NCI-H187 treated with DMSO at 0.1 percent for 48 hours (cell line): ENCODE data around the gene TUT7.

Source experiments
- DNase-seq: peaks from one replicate; lab custom pipeline; 2025; lab: John Stamatoyannopoulos, UW

The TUT7 gene

GRCh38 chr9:86257391-86257790 lies 96.8 kb downstream of the TUT7 start:
- DNase-seq = no peak

GRCh38 chr9:86256653-86257052 lies 97.6 kb downstream of the TUT7 start:
- no peak for DNase-seq

- DNase-seq = no peak
Measured at GRCh38 chr9:86253577-86253976, 100.6 kb downstream of the TUT7 start.

GRCh38 chr9:86252870-86253269 lies 101.3 kb downstream of the TUT7 start:
- DNase-seq = no peak

- DNase-seq = no peak
Measured at GRCh38 chr9:86250123-86250522, 104.1 kb downstream of the TUT7 start.

DNA sequence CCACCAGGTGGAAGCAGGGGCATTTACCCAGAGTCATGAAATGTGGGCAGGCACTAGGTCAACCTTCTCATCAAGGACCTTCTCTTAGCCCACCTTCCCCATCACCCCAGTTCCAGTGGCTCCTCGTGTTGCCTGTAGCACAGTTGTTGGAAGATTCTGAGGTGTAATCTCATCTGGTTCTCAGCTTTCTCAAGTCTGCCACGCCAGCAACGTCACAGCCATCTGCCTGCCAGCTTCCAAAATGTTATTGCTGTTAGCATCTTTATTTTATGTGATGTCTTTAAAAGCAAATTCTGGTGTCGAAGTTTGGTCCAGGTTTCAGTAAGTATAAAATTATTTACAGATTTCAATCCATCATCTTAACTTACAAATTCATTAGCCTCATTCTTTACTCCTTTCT lies 105.5 kb downstream of the TUT7 start:
- no peak for DNase-seq

GRCh38 chr9:86246752-86247161 lies 107.5 kb downstream of the TUT7 start:
- no peak for DNase-seq

DNA sequence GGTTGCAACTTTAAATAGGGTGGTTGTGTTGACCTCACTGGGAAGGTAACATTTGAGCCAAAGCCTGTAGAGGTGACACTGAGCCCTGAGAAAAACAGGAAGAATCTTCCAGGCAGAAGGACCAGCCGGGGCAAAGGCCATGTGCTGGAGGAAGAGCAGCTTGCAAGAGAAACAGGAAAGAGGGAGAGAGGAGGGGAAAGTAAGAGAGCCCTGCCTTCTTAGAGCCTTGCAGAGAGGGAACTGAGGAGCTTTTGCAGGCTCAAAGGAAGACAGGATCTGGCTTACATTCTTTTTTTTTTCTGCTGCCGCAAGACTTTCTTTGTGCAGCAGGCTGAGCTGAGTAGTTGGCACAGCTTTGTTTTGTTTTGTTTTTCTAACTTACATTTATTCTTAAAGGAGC lies 112.1 kb downstream of the TUT7 start:
- DNase-seq = no peak

DNA sequence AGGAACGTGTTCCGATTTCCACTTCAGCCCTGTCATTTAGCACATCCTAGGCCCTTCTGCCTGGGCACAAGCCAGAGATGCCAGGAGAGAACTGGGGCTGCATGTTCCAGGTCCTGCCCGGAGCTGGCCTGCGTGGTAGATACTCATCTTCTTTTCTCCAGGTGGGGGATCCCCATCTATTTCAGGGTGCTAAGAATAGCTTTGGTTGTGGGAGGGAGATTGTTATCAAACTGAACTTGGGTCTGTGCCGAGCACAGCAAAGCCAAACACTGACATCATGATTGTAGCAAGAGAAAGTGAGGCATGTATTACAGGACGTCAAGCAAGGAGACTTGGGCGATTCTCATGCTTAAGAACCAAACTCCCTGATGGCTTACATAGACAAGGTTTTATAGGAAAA lies 113.0 kb downstream of the TUT7 start:
- no peak for DNase-seq

DNA sequence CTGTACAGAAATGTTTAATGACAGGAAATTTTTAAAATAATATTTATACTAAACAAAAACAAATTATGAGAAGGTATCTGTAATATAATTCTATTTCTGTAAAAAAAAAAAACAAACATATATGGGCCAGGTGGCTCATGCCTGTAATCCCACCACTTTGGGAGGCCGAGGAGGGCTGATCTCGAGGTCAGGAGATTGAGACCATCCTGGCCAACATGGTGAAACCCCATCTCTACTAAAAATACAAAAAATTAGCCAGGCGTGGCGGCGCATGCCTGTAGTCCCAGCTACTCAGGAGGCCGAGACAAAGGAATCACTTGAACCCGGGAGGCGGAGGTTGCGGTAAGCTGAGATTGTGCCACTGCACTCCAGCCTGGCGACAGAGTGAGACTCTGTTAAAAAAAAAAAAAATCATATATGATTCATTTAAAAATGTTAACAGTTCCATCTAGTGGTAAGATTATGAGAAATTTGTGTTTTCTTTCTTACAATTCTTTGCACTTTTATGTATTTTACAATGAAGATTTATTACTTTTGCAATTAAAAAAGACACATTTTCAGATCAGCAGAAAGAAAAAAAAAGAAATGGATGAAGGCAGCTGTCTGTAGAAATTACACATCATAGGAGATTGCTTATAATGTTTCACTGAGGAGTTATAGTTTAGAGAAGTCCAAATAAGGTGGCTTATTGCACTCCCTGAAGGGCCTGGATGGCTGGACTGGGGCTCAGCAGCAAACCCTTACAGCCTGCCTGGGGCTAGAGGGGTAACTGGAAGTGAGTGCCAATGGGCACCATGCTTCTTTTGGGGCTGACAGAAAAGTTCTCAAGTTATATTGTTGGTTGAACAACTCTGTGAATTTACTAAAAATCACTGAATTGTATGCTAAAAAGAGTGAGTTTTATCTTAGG lies 115.1 kb downstream of the TUT7 start:
- no peak for DNase-seq
